Esophagus squamous epithelium (tissue), 4 donors: ENCODE measurements around the gene COA8.

Source experiments
- POLR2A ChIP-seq, 4 donors: fragments of 450-650 bp; IDR thresholded peaks; one replicate each; pipeline ENCODE4 v1.6.1; 2017; ENCODE audit warnings: antibody characterized with exemption in 4 of 4, mild to moderate bottlenecking in 4 of 4, moderate library complexity in 3 of 4
- TF ChIP-seq, protein P1 (sequence below), 6 experiments: fragments of 450-650 bp in 4 of 6; fragments of 200-600 bp in 2 of 6; sonication (generic) in 2 of 6; IDR thresholded peaks; one replicate each; pipeline ENCODE4 v1.5.1; 2016 to 2019; ENCODE audit warnings: antibody characterized with exemption in 6 of 6, mild to moderate bottlenecking in 4 of 6, moderate library complexity in 4 of 6

DNA sequence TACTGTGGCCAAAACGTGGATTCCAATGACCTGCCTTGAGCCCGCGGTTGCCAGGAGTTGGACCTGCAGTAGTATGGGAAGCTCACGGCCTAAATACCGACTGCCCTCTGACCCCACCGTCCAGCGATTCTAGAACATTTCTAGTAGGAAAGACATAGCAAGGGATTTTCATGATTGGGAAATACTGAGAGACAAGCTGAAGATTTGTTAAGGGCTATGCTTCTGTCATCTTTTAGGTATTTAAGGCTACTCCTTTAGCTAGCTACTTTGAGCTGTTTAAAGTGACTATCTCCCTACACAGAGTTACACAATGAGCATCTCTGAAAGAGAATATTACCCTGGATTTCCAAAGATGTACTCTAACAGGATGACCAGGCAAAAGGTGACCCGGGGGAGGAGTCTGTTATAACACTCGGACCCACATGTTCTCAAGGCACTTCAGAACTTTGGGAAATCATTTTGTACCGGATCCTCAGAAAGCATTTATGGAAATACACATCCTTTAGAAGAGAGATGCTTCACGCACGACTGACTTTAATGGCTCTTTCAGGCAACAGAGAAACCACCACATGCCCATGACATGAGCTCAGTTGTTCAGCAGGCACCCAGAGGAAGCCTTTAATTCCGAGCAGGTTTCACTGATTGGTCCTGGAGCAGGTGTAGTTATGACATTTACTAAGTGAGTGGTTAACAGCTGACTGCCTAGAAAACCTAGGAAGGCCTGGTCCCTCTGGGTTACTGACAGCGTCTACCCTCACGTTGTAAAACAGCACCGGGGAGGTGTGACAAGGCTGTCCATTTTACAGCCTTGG lies 4.5 kb upstream of the COA8 start:
- TF ChIP-seq, protein P1, sequence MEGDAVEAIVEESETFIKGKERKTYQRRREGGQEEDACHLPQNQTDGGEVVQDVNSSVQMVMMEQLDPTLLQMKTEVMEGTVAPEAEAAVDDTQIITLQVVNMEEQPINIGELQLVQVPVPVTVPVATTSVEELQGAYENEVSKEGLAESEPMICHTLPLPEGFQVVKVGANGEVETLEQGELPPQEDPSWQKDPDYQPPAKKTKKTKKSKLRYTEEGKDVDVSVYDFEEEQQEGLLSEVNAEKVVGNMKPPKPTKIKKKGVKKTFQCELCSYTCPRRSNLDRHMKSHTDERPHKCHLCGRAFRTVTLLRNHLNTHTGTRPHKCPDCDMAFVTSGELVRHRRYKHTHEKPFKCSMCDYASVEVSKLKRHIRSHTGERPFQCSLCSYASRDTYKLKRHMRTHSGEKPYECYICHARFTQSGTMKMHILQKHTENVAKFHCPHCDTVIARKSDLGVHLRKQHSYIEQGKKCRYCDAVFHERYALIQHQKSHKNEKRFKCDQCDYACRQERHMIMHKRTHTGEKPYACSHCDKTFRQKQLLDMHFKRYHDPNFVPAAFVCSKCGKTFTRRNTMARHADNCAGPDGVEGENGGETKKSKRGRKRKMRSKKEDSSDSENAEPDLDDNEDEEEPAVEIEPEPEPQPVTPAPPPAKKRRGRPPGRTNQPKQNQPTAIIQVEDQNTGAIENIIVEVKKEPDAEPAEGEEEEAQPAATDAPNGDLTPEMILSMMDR (IDR thresholded peaks at IDR 0.05) = no peak
- no peak for TF ChIP-seq POLR2A (IDR thresholded peaks at IDR 0.05)
